ENCODE results near the gene TGIF2. TPM values are rescaled to one million over a fixed set of nuclear protein-coding genes. Genes with fewer than 3 reads are reported as not detected.
A peak's percentile ranks its signal among the peaks of the same experiment; 100 is the strongest.

The TGIF2 gene
- total and polyA plus RNA-seq, 9 of the 15 experiments (the other 6 are each of a cell fraction or from before 2014, with no cell fraction given) = 6.8 to 27.8 (median 15.7) TPM

DNA sequence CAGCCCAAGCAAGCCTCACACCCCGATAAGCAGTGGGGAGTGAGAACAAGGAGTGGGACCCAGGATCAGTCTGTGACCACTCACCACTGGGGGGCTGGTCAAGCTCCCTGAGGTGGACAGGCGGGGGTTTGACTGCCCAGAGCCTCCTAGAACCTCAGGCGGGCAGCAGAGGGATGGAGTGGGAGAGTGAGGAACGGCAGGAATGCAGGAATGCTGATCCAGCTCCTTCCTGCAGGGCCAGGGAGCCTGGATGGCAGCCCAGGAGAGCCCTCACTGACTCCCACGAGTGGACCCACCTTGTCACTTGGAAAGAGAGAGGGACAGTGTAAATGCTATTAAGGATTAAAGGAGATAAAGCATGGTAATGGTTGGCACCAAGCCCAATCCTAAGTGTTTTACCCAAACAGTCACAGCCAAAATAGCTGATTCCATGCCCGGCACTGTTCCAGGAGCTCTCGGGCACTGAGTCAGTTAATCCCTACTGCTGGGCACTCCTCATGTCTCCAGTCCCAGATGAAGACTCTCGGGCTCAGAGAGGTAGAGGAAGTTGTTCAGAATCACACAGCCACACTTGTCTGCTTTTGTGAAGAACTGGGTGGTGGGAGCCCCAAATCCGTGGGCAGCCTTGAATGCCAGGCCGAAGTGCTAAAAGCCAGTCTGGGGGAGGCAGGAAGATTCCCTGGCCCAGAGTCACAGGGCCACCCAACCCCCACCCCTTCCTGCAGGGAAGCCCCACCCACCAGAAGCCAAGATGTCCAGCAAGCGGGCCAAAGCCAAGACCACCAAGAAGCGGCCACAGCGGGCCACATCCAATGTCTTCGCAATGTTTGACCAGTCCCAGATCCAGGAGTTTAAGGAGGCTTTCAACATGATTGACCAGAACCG is 29.0 kb upstream of the TGIF2 start (continued):
- TF ChIP-seq, protein P1, sequence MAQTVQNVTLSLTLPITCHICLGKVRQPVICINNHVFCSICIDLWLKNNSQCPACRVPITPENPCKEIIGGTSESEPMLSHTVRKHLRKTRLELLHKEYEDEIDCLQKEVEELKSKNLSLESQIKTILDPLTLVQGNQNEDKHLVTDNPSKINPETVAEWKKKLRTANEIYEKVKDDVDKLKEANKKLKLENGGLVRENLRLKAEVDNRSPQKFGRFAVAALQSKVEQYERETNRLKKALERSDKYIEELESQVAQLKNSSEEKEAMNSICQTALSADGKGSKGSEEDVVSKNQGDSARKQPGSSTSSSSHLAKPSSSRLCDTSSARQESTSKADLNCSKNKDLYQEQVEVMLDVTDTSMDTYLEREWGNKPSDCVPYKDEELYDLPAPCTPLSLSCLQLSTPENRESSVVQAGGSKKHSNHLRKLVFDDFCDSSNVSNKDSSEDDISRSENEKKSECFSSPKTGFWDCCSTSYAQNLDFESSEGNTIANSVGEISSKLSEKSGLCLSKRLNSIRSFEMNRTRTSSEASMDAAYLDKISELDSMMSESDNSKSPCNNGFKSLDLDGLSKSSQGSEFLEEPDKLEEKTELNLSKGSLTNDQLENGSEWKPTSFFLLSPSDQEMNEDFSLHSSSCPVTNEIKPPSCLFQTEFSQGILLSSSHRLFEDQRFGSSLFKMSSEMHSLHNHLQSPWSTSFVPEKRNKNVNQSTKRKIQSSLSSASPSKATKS (CRISPR knock-in tag; IDR thresholded peaks at IDR 0.05) = no peak
- TF ChIP-seq ZFP36 (IDR thresholded peaks at IDR 0.05; ENCODE audit: low read depth, low read length, partially characterized antibody) (peak; percentile 52), HDAC6 (IDR thresholded peaks at IDR 0.05; ENCODE audit: low read depth, low read length) (no peak), EHMT2 (IDR thresholded peaks at IDR 0.05) (no peak), SRSF9 (IDR thresholded peaks at IDR 0.05; ENCODE audit: borderline replicate concordance, low read depth, low read length) (no peak), ZNF354B (CRISPR knock-in tag; IDR thresholded peaks at IDR 0.05) (no peak), HMGXB4 (CRISPR knock-in tag; IDR thresholded peaks at IDR 0.05) (no peak), ETV5 (CRISPR knock-in tag; IDR thresholded peaks at IDR 0.05; ENCODE audit: low read depth) (no peak), HDAC1 (IDR thresholded peaks at IDR 0.05) (no peak), TRIM28 (IDR thresholded peaks at IDR 0.05) (no peak), ASH1L (IDR thresholded peaks at IDR 0.05; ENCODE audit: borderline replicate concordance, low read depth, partially characterized antibody) (no peak), TOE1 (IDR thresholded peaks at IDR 0.05; ENCODE audit: borderline replicate concordance) (no peak), TOE1 (CRISPR knock-in tag; IDR thresholded peaks at IDR 0.05; ENCODE audit: borderline replicate concordance, low read depth) (no peak), GATA2 (CRISPR knock-in tag; IDR thresholded peaks at IDR 0.05) (no peak), HNRNPH1 (optimal IDR thresholded peaks at IDR 0.05; ENCODE audit: low read depth, low read length) (no peak), ZNF785 (CRISPR knock-in tag; IDR thresholded peaks at IDR 0.05) (no peak), ZNF398 (CRISPR knock-in tag; IDR thresholded peaks at IDR 0.05) (no peak), KDM1A (IDR thresholded peaks at IDR 0.05) (0 out of 4 replicates have a peak, but pooled peaks of 1 of the 2 experiments have one; percentile 17), TCFL5 (CRISPR knock-in tag; conservative IDR thresholded peaks at IDR 0.05) (no peak), SLC30A9 (CRISPR knock-in tag; IDR thresholded peaks at IDR 0.05) (no peak)
- TF ChIP-seq, protein P2, sequence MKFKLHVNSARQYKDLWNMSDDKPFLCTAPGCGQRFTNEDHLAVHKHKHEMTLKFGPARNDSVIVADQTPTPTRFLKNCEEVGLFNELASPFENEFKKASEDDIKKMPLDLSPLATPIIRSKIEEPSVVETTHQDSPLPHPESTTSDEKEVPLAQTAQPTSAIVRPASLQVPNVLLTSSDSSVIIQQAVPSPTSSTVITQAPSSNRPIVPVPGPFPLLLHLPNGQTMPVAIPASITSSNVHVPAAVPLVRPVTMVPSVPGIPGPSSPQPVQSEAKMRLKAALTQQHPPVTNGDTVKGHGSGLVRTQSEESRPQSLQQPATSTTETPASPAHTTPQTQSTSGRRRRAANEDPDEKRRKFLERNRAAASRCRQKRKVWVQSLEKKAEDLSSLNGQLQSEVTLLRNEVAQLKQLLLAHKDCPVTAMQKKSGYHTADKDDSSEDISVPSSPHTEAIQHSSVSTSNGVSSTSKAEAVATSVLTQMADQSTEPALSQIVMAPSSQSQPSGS (CRISPR knock-in tag; IDR thresholded peaks at IDR 0.05) = no peak

Data from K562 (cell line).